IMR-90 (cell line): Measurements from ENCODE around the gene ANKRD13D. TPM values are rescaled to one million over a fixed set of nuclear protein-coding genes. Genes with fewer than 3 reads are reported as not detected.
A peak's percentile ranks its signal among the peaks of the same experiment; 100 is the strongest.

Experiments used
- ATAC-seq: fragments of 200-7000 bp; cut with Tn5 transposase; 2 replicates; pipeline ENCODE4 v1.9.1; 2020; ENCODE audit warnings: low read depth, mild to moderate bottlenecking, moderate library complexity
- BruUV-seq: library from RNA; stranded (reverse); fragments of 400-500 nt; replicated peaks from 2 replicates; lab custom pipeline; 2021; lab: Mats Ljungman, UMichigan
- CTCF ChIA-PET: fragments of 300-600 bp; formaldehyde crosslinking; extraction: SDS; loops from one replicate; lab custom pipeline; 2021; ENCODE audit warnings: antibody characterized with exemption; lab: Yijun Ruan, JAX
- POLR2A ChIA-PET: fragments of 300-600 bp; sonication (Branson Sonifier 250); formaldehyde crosslinking; loops from one replicate; lab custom pipeline; 2022; ENCODE audit warnings: antibody characterized with exemption; ENCODE audit not compliant: unreplicated experiment; lab: Charles Lee
- DNase-seq: peaks from one replicate; pipeline ENCODE4 v3.0.0; 2013
- H2AFZ ChIP-seq: replicated peaks from 2 replicates; pipeline ENCODE3; 2013; ENCODE audit warnings: low read length, mild to moderate bottlenecking; ENCODE audit not compliant: poor library complexity
- H2AK5ac ChIP-seq: 2 replicates; pipeline ENCODE4 v1.6.1; 2013; ENCODE audit warnings: low read depth, low read length, inconsistent platforms
- H2AK9ac ChIP-seq: replicated peaks from 2 replicates; pipeline ENCODE3; 2013; ENCODE audit warnings: mild to moderate bottlenecking, low read depth, low read length, moderate library complexity; ENCODE audit not compliant: poor library complexity
- H2BK120ac ChIP-seq: 2 replicates; pipeline ENCODE4 v1.6.1; 2013; ENCODE audit warnings: low read depth, low read length, inconsistent platforms
- H2BK15ac ChIP-seq: 3 replicates; pipeline ENCODE4 v1.6.1; 2013; ENCODE audit warnings: low read depth, low read length, inconsistent platforms
- H2BK20ac ChIP-seq: 2 replicates; pipeline ENCODE4 v1.6.1; 2013; ENCODE audit warnings: low read depth, mild to moderate bottlenecking, inconsistent platforms, low read length, moderate library complexity
- H2BK5ac ChIP-seq: 2 replicates; pipeline ENCODE4 v1.6.1; 2013; ENCODE audit warnings: mild to moderate bottlenecking, low read depth, low read length, inconsistent platforms; ENCODE audit not compliant: poor library complexity, severe bottlenecking
- H3K14ac ChIP-seq: replicated peaks from 2 replicates; pipeline ENCODE4 v1.6.1; 2013; ENCODE audit warnings: low read depth, low read length, inconsistent platforms
- H3K18ac ChIP-seq: 2 replicates; pipeline ENCODE4 v1.6.1; 2013; ENCODE audit warnings: low read depth, low read length, control low read depth
- H3K23ac ChIP-seq: 2 replicates; pipeline ENCODE4 v1.6.1; 2013; ENCODE audit warnings: low read depth, low read length, inconsistent platforms
- H3K27ac ChIP-seq: 2 replicates; pipeline ENCODE4 v1.5.1; 2013; ENCODE audit warnings: mild to moderate bottlenecking, control low read depth, low read length; ENCODE audit not compliant: insufficient read depth
- H3K27me3 ChIP-seq: 2 replicates; pipeline ENCODE4 v1.6.1; 2013; ENCODE audit warnings: low read length; ENCODE audit not compliant: control insufficient read depth, insufficient read depth
- H3K36me3 ChIP-seq: 2 replicates; pipeline ENCODE4 v1.6.1; 2013; ENCODE audit warnings: low read length, mixed read lengths; ENCODE audit not compliant: control insufficient read depth, insufficient read depth
- H3K4ac ChIP-seq: 2 replicates; pipeline ENCODE4 v1.6.1; 2013; ENCODE audit warnings: low read depth, low read length, inconsistent platforms
- H3K4me1 ChIP-seq: 2 replicates; pipeline ENCODE4 v1.6.1; 2013; ENCODE audit warnings: low read length, mixed read lengths; ENCODE audit not compliant: control insufficient read depth, insufficient read depth
- H3K4me2 ChIP-seq: 2 replicates; pipeline ENCODE4 v1.6.1; 2013; ENCODE audit warnings: low read depth, mild to moderate bottlenecking, control low read depth, low read length, moderate library complexity
- H3K4me3 ChIP-seq: 2 replicates; pipeline ENCODE4 v1.5.1; 2013; ENCODE audit warnings: low read depth, mild to moderate bottlenecking, control low read depth, low read length, moderate library complexity; ENCODE audit not compliant: insufficient read depth
- H3K56ac ChIP-seq: 2 replicates; pipeline ENCODE4 v1.6.1; 2013; ENCODE audit warnings: low read length, inconsistent platforms; ENCODE audit not compliant: insufficient read depth; ENCODE audit errors: extremely low read depth
- H3K79me1 ChIP-seq, 2 experiments: 2 replicates each; pipeline ENCODE4 v1.6.1; 2013; ENCODE audit warnings: low read length in 2 of 2, inconsistent platforms in 1 of 2, low read depth in 1 of 2
- H3K9ac ChIP-seq: 2 replicates; pipeline ENCODE4 v1.6.1; 2013; ENCODE audit warnings: low read depth, low read length, control low read depth
- H3K9me1 ChIP-seq: 2 replicates; pipeline ENCODE4 v1.6.1; 2013; ENCODE audit warnings: low read length, inconsistent platforms; ENCODE audit not compliant: insufficient read depth
- H3K9me3 ChIP-seq: 2 replicates; pipeline ENCODE4 v1.6.1; 2013; ENCODE audit warnings: low read length; ENCODE audit not compliant: control insufficient read depth, insufficient read depth
- H4K20me1 ChIP-seq: 2 replicates; pipeline ENCODE4 v1.6.1; 2013; ENCODE audit warnings: low read length, inconsistent platforms; ENCODE audit not compliant: insufficient read depth
- H4K5ac ChIP-seq: 2 replicates; pipeline ENCODE4 v1.6.1; 2013; ENCODE audit warnings: mild to moderate bottlenecking, low read depth, low read length, control low read depth
- H4K8ac ChIP-seq, 2 experiments: 2 replicates each; pipeline ENCODE4 v1.6.1; 2013; ENCODE audit warnings: low read depth in 2 of 2, low read length in 2 of 2, control low read depth in 1 of 2, inconsistent platforms in 1 of 2
- H4K91ac ChIP-seq: 2 replicates; pipeline ENCODE4 v1.6.1; 2013; ENCODE audit warnings: low read depth, low read length, inconsistent platforms; ENCODE audit not compliant: insufficient read depth
- BHLHE40 ChIP-seq: fragments of 150-350 bp; IDR thresholded peaks from 2 replicates; pipeline ENCODE4 v1.6.1; 2016; ENCODE audit warnings: mild to moderate bottlenecking, low read depth, low read length
- RCOR1 ChIP-seq: IDR thresholded peaks from 2 replicates; pipeline ENCODE4 v1.6.1; 2012; ENCODE audit warnings: mild to moderate bottlenecking, low read length, improper control_type of control experiment; ENCODE audit not compliant: insufficient replicate concordance
- WGBS, 2 experiments: methylation state at CpG; one replicate each; pipeline versions ENCODE4 v1.1.5 to v1.1.7; 2013; ENCODE audit warnings: missing lambda C conversion rate in 2 of 2; ENCODE audit not compliant: insufficient read length in 1 of 2; ENCODE audit errors: extremely low coverage in 2 of 2; 5-methylcytosine and 5-hydroxymethylcytosine counted together
- dilution Hi-C: fragments of 300-500 bp; cut with HindIII; formaldehyde crosslinking; loops from one replicate; pipeline ENCODE4 v1.14.3; 2018; ENCODE audit warnings: low sequenced_read_pairs; ENCODE audit not compliant: unreplicated experiment
- in situ Hi-C: fragments of 300-500 bp; cut with MboI; formaldehyde crosslinking; loops from 3 replicates; pipeline ENCODE4 v1.14.3; 2019; ENCODE audit warnings: low sequenced_read_pairs, inconsistent platforms, mixed read lengths
- intact Hi-C: fragments of 100-400 bp; cut with micrococcal nuclease; formaldehyde crosslinking; loops from 2 replicates; pipeline ENCODE4 v1.10.0; 2022
- polyA plus RNA-seq, 3 experiments: library from polyadenylated mRNA; depleted of rRNA; stranded (reverse); fragments of >200 nt; gene quantifications; 2 replicates each; pipeline ENCODE4 v1.2.3, GENCODE V29; 2012; ENCODE audit warnings: low replicate concordance in 1 of 3
- total RNA-seq: library from RNA; depleted of rRNA; stranded (reverse); fragments of >200 nt; gene quantifications from 2 replicates; pipeline ENCODE4 v1.2.3, GENCODE V29; 2012

Gene ANKRD13D
- total and polyA plus RNA-seq, 2 of the 4 experiments (the other 2 are of a cell fraction), result 7.3 to 38.4 TPM

- in situ Hi-C loops (no loop called here), intact Hi-C loops (loop anchor here (5.0 kb wide), 1 partner anchor 160 kb away; no protein-coding TSS in a partner anchor), dilution Hi-C loops (no loop called here)
- TF ChIP-seq BHLHE40 (no peak), RCOR1 (no peak)
- H2AFZ ChIP-seq, result no peak overlapping the region
- H3K4me3 ChIP-seq, result no peak overlapping the region
- WGBS, 2 experiments, result no CpG with 5 or more reads among the region's 1 CpG
- peaks cover 13% of the 10 kb centered on the region for H3K4me1 ChIP-seq
- peaks cover 59% of the 10 kb centered on the region for H4K20me1 ChIP-seq
- H3K9ac ChIP-seq, result no peak overlapping the region
- no peak overlapping the region for H2BK120ac ChIP-seq
- no peaks in the 10 kb centered on the region for H3K27me3 ChIP-seq
- POLR2A ChIA-PET, result no interaction called here
- no peak overlapping the region for H4K91ac ChIP-seq
- H4K8ac ChIP-seq, result no peak overlapping the region
- no peak overlapping the region for H3K18ac ChIP-seq
- H4K5ac ChIP-seq, result no peak overlapping the region
- DNase-seq (no peak), ATAC-seq (no peak)
- peaks cover 33% of the 10 kb centered on the region for H3K36me3 ChIP-seq
- no peak overlapping the region for H3K14ac ChIP-seq
- peak overlapping the region; percentile 10; the same call in 1 of the 2 replicates for H3K4me2 ChIP-seq
- H2BK20ac ChIP-seq, result no peak overlapping the region
- peak overlapping the region; percentile 25 for H2AK9ac ChIP-seq
- no peak overlapping the region for H2BK15ac ChIP-seq
- no peak overlapping the region for H3K56ac ChIP-seq
- H3K27ac ChIP-seq, result no peak overlapping the region
- H2AK5ac ChIP-seq, result no peak overlapping the region
- peaks cover 19 to 83% of the 10 kb centered on the region in 2 experiments for H3K79me1 ChIP-seq
- no peak overlapping the region for H3K4ac ChIP-seq
- H3K9me1 ChIP-seq, result peaks cover 18% of the 10 kb centered on the region
- H3K23ac ChIP-seq, result peak overlapping the region; percentile 13
- no TSS peak for BruUV-seq
- CTCF ChIA-PET, result no interaction called here
- H2BK5ac ChIP-seq, result peak overlapping the region; percentile 17
- no peaks in the 10 kb centered on the region for H3K9me3 ChIP-seq
These were observed 46.6 kb upstream of the ANKRD13D start for GRCh38 chr11:67242548-67242947.
